Measurements from ENCODE around the gene SIAH1.
A peak's percentile ranks its signal among the peaks of the same experiment; 100 is the strongest.
"Not testable (repeated sequence)": the region's sequence is repeated elsewhere in the genome, so short reads cannot be mapped to it uniquely, and the experiment has no call there.

The SIAH1 gene, protein sequence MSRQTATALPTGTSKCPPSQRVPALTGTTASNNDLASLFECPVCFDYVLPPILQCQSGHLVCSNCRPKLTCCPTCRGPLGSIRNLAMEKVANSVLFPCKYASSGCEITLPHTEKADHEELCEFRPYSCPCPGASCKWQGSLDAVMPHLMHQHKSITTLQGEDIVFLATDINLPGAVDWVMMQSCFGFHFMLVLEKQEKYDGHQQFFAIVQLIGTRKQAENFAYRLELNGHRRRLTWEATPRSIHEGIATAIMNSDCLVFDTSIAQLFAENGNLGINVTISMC

DNA sequence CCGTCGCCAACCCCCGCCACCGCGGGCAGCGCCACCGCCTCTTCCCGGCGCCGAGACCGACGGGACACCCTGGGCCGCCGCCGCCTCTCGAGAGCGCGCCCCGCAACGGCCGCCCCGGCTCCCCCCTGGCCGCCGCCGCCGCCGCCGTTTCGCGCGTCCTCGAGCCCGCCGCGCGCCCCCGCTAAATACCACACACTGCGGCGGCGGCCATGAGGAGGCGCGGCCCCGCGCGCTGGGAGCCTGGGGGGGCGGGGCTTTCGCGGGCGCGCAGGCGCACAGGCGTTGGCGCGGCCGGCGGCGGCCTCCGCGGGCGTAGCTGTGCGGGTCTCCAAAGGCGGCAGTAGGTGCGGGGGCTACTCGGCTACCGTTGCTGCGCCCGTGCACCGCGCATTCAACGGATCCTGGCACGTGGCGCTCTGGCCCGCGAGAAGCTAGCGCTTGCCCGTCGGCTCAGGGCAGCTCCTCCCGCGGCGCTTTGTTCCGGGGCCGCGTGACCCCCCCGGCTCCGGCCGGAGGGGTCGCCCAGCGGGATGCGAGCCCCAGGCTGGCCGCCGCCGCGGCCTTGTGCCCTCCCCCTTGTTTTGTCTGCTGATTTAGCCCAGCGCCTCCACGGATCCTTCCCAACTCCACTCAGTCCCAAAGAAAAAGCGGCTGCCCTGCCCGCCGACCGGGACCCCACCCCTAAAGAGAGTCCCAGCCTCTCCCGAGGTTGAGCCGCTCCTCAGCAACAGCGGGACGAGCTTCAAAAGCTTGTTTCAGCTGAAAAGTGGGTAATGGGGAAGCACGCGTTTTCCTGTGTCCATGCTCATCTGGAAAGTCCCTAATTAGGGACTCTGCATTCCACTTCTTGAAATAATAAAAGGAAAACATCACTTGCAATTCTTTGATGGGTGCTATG is at the start of gene SIAH1:
Gene SIAH1, minus strand, starts transcription at position 161 of the 898 bp plus-strand sequence. CDS start 22,985 bp downstream, outside the sequence.
- peak; percentile 71 for DNase-seq

- no peak for DNase-seq
These were observed 49.6 kb upstream of the SIAH1 start for GRCh38 chr16:48434653-48435317.

- DNase-seq: no peak
These were observed 48.8 kb upstream of the SIAH1 start for GRCh38 chr16:48433850-48434530.

DNA sequence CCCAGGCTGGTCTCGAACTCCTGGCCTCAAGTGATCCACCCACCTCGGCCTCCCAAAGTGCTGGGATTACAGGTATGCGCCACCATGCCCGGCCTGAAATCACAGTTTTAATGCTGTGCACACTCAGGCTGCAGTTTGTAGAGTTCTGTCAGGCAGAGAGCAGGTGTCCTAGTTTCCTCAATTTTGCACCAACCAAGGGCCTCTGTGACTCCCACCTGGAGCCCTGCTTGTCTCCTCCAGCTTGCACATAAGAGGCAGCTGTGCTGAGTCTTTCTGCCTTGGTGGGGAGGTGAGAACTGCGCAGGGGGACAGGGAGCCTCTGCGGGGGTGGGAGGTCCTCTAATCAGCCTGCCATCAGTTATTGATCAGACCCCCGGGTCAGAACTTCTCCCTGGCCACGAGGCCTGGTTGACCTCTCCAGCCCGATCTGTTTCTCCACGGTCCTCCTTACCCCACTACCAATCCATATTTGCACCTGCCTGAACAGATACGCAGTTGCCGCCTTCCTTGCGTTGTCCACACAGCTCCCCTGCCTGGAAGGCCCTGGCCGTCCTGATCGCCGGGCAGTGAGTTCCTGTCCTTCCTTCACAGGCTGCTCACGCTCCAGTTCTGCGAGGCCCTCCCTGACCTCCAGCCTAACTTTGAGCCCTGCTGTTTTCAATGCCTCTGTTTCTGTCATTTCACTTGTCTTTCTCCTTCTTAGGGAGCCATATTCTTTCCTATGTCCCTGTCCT is 48.1 kb upstream of the SIAH1 start:
- no peak for DNase-seq

- DNase-seq: no peak
These were observed 46.9 kb upstream of the SIAH1 start for GRCh38 chr16:48432136-48432535.

GRCh38 chr16:48430890-48431289 is 45.7 kb upstream of the SIAH1 start:
- no peak for DNase-seq

DNA sequence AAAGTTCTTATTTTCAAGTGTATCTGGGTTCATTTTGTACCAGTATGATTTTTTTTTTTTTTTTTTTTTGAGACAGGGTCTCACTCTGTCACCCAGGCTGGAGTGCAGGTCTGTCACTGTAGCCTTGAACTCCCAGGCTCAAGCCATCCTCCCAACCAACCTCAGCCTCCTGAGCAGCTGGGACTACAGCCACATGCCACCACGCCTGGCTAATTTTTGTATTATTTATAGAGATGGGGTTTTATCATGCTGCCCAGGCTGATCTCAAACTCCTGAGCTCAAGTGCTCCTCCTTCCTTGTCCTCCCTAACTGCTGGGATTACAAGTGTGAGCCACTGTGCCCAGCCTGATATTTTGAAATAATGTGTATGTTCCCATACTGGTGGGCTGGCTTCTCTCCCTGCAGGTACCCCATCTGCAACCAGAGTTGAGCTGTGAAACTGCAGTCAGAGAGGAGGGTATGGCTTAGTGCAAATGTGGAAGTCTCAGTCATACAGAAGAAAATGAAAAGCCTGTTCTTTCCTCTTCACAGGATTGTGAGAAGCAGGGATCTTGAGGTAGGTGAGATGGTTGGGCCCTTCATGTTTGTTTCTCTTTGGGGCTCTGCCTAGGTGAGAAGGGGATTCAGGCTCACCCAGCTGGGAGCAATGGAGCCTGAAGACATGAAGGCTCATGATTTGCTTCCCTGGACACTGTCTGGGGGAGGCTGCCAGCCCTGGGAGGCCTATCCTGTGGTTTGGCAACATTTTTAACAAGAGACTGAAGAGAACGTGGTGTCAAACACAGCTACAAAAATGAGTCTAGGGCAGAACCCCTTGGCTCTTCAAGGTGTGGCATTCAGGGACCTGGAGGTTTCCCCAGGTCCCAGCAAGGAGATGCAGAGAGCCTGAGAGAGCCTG is 41.3 kb upstream of the SIAH1 start:
- DNase-seq: no peak

DNA sequence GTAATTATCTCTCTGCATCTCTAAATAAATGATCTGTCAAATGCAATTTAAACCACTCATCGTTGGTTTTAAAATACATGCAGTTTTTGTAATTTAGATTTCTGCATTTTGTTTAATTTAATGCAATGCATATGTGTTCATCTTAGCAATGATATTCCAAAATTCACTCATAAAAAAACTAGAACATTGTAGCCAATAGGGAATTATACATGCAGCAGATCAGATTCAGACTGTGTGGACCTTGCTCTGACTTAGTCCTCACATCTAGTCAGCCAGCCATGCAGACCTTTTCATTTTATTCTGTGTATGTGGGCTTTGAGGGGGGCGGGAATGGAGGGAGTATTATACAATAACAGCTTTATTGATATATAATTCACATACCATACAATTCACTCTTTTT is 37.3 kb upstream of the SIAH1 start:
- no peak for DNase-seq

DNA sequence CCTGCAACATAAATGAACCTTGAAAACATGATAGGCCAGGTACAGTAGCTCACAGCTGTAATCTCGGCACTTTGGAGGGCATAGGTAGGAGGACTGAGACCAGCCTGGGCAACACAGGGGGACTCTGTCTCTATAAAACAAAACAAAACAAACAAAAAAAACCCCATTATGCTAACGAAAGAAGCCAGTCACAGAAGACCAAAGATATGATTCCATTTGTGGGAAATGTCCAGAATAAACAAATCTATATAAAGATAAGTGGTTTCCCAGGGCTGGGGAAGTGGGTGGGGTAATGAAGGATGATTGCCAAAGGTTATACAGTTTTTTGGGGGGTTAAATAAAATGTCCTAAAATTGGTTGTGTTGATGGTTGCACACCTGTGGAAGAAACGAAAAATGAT is 36.5 kb upstream of the SIAH1 start:
- DNase-seq: no peak

GRCh38 chr16:48420437-48420836 is 35.2 kb upstream of the SIAH1 start:
- no peak for DNase-seq

DNA sequence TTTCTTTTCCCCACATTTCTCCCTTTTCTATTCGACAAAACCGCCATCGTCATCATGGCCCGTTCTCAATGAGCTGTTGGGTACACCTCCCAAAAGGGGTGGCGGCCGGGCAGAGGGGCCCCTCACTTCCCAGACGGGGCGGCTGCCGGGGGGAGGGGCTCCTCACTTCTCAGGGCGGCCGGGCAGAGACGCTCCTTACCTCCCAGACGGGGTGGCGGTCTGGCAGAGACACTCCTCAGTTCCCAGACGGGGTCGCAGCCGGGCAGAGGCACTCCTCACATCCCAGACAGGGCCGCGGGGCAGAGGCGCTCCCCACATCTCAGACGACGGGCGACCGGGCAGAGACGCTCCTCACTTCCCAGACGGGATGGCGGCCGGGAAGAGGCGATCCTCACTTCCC is 31.4 kb upstream of the SIAH1 start:
- not testable (repeated sequence) for DNase-seq

- DNase-seq: no peak
These were observed 28.1 kb upstream of the SIAH1 start for GRCh38 chr16:48413272-48413671.

DNA sequence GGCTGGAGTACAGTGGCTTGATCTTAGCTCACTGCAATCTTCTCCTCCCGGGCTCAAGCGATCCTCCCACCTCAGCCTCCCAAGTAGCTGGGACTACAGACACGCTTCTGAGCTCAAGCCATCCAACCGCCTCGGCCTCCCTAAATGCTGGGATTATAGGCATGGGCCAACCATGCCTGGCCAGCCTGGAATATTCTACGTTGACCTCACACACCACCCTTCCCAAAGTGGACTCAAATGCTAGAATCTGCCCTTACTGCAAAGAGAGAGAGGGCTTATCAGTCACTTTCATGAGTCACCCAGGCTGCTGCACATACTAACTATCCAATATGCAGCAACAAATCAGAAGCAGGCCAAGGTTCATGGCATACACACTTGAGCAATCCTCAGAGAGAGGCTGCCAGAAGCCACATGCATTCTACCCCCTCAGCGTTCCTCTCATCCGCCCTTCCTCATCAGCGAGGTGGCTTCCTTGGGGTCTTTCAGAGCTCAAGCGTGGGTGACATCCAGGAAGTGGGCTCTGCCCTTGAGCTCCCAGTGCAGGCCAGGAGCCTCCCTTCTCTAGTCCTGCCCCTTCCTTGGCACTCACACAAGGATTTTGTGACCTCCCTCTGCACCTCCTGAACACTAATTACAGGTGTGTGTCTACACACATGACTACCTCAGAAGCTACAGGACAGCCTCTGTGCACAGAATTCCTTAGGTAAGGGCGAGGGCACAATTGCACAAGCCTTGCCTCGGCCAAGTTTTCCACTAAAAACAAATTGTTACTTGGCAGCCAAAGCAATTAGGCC is 24.8 kb upstream of the SIAH1 start:
- DNase-seq: no peak

GRCh38 chr16:48408688-48409087 is 23.5 kb upstream of the SIAH1 start:
- DNase-seq: no peak

DNA sequence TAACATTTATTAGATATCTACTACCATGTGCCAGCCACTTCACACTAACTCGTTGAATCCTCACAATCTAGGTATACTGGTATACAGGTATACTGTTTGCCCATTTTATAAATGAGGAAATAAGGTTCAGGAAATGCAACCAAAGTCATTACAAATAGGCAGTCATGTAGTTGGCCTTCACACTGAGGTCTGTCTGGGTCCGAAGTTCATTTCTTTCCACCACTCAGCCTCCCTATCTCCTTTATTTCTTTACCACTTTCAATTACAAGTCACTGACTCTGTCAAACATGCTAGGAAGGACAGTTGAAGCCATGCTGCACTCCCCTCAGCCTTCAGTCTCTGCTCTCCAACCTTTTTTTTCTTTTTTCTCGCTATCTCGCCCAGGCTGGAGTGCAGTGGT is 20.7 kb upstream of the SIAH1 start:
- no peak for DNase-seq

- no peak for DNase-seq
These were observed 19.9 kb upstream of the SIAH1 start for GRCh38 chr16:48405153-48405552.

DNA sequence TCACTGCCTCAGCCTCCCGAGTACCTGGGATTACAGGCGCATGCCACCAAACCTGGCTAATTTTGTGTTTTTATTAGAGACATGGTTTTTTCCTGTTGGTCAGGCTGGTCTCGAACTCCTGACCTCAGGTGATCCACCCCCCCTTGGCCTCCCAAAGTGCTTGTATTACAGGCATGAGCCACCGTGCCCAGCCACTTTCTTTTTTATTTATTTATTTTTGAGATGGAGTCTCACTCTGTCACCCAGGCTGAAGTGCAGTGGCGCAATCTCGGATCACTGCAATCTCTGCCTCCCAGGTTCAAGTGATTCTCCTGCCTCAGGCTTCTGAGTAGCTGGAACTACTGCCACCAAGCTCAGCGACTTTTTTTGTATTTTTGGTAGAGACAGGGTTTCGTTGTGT is 17.3 kb upstream of the SIAH1 start:
- DNase-seq: not testable (repeated sequence)

GRCh38 chr16:48395375-48395774 is 10.2 kb upstream of the SIAH1 start:
- DNase-seq: no peak

DNA sequence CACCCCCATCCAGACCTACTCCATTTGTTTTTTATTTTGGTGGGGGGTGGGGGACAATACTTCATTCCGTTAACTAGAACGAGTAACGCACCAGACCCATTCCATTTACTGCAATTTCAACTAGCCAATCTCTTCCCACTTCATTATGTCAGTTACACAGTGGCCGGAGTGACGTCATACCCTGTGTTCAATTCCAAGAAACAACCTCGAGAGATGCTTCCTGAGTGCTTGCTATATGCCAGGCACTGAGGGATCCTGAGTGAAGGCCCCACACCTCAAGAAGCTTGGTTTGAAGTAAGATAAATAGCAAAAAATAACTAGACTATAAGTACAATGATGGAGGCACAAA is 9.1 kb upstream of the SIAH1 start:
- no peak for DNase-seq

Measured in NK-92 treated with Interleukin-12 subunit alpha and Interleukin-12 subunit beta, amount 100 ng/mL, for 24 hours (cell line).